NCI-H1436 (cell line): ENCODE data around the gene CYLD.

Source experiments
- DNase-seq: peaks from one replicate; lab custom pipeline; 2025; lab: John Stamatoyannopoulos, UW

The CYLD gene

GRCh38 chr16:50781043-50781442, 39.2 kb downstream of the CYLD start:
- DNase-seq = no peak

- DNase-seq = no peak
Observed at GRCh38 chr16:50781518-50781917, 39.6 kb downstream of the CYLD start.

GRCh38 chr16:50789757-50790156, 47.9 kb downstream of the CYLD start:
- no peak for DNase-seq

- no peak for DNase-seq
Observed at GRCh38 chr16:50791522-50791921, 49.6 kb downstream of the CYLD start.

GRCh38 chr16:50796829-50797228, 54.9 kb downstream of the CYLD start:
- no peak for DNase-seq

- no peak for DNase-seq
Observed at GRCh38 chr16:50797456-50797855, 55.6 kb downstream of the CYLD start.

GRCh38 chr16:50800074-50800473, 58.2 kb downstream of the CYLD start:
- no peak for DNase-seq

GRCh38 chr16:50801036-50801435, 59.1 kb downstream of the CYLD start:
- DNase-seq = no peak

- DNase-seq = no peak
Observed at GRCh38 chr16:50802000-50802399, 60.1 kb downstream of the CYLD start.

GRCh38 chr16:50802961-50803360, 61.1 kb downstream of the CYLD start:
- DNase-seq = no peak

GRCh38 chr16:50804290-50804907, 62.5 kb downstream of the CYLD start:
- no peak for DNase-seq

- DNase-seq = peak; percentile 83
Observed at GRCh38 chr16:50806099-50807062, 64.5 kb downstream of the CYLD start.

GRCh38 chr16:50808929-50809538, 67.1 kb downstream of the CYLD start:
- DNase-seq = no peak

- no peak for DNase-seq
Observed at GRCh38 chr16:50809561-50809960, 67.7 kb downstream of the CYLD start.

GRCh38 chr16:50810241-50810965, 68.5 kb downstream of the CYLD start:
- DNase-seq = no peak

- DNase-seq = no peak
Observed at GRCh38 chr16:50812046-50812445, 70.2 kb downstream of the CYLD start.

GRCh38 chr16:50812876-50813466, 71.1 kb downstream of the CYLD start:
- DNase-seq = no peak

- DNase-seq = no peak
Observed at GRCh38 chr16:50814052-50814451, 72.2 kb downstream of the CYLD start.

GRCh38 chr16:50814541-50814940, 72.7 kb downstream of the CYLD start:
- DNase-seq = peak; percentile 5

- DNase-seq = no peak
Observed at GRCh38 chr16:50815382-50815781, 73.5 kb downstream of the CYLD start.

GRCh38 chr16:50816901-50817555, 75.1 kb downstream of the CYLD start:
- DNase-seq = no peak
